GM13977 (cell line): Measurements from ENCODE around the gene SH3RF1.

ENCODE experiments used
- DNase-seq: peaks from one replicate; pipeline ENCODE4 v3.0.0; 2012; ENCODE audit warnings: low spot score
- CTCF ChIP-seq: IDR thresholded peaks from 2 replicates; pipeline ENCODE4 v1.5.1; 2012; ENCODE audit warnings: mild to moderate bottlenecking, control low read depth; ENCODE audit not compliant: insufficient read depth; ENCODE audit errors: extremely low read depth, missing control alignments
- in situ Hi-C: fragments of 300-500 bp; cut with MboI; formaldehyde crosslinking; loops from one replicate; pipeline ENCODE4 v1.12.0; 2022; ENCODE audit warnings: low sequenced_read_pairs, low pct_unique_long_range_greater_than_20kb, mixed read lengths, inconsistent platforms; ENCODE audit not compliant: unreplicated experiment

SH3RF1 gene

DNA sequence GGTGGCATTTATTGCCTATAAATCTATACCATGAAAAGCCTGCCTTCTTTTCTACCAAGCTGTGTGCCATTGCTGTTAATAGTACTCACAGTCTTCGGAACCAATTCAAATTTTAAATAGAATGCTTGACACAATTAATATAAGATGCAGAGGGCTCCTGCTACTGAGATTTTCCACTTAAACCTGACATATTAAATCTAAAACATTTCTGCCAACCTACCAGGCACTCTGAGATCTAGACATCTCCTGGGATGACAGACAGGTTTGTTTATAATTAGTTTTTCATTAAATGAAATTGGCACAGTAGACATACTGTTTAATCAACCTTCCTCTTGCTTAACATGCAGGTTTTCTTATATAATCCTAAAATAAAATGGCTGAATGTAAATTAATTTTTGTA lies 143.4 kb downstream of the SH3RF1 start:
- in situ Hi-C loops, result no loop called here
- DNase-seq, result no peak
- no peak for TF ChIP-seq CTCF

- in situ Hi-C loops, result no loop called here
- DNase-seq, result no peak
Observed at GRCh38 chr4:169124661-169125060, 146.1 kb downstream of the SH3RF1 start.

GRCh38 chr4:169122422-169122821 lies 148.3 kb downstream of the SH3RF1 start:
- no peak for TF ChIP-seq CTCF
- DNase-seq, result no peak
- in situ Hi-C loops, result no loop called here

More at GRCh38 chr4:169124661-169125060, 146.1 kb downstream of the SH3RF1 start:
- TF ChIP-seq CTCF, result no peak

DNA sequence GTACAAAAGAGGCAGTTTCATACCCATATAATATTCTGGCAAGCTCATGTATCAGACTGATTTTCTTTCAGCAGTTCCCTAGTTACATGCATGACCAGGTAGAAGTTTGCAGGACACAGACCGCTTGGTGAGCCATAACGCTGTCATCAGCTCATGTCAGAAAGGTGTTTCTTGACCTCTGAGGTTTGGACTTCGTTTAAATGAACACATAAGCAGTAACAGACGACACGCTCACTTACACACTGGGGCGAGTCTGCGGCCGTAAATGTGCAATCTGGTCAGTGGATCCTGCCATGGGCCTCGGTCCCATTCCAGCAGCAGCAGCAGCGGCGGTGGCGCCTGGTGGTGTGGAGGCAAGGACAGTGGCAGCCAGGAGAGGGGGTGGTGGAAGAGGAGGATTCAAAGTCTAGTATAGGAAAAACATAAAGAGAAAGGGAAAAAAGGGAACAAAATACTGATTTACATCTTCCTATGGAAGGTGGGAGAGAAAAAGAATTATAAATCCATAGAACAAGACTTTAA lies 148.8 kb downstream of the SH3RF1 start:
- in situ Hi-C loops, result no loop called here
- DNase-seq, result no peak
- TF ChIP-seq CTCF, result no peak

DNA sequence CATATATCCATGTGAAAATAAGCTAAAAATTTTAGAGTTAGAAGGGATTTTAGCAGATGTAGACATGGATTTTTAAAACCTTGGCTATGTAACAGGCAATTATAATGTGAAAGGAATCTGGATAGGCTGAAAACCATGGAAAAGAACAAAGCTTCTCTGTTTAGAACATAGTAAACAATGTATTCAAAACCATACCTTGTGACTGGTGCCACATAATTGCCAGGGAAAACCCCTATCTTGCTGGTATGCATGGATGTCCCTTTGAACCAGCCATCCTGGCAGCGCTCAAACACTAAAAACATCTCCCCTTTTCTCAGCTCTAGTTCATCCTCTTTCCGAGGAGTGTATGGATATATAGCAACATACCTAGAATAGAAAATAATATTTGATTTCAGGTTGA lies 150.1 kb downstream of the SH3RF1 start:
- in situ Hi-C loops, result no loop called here
- no peak for TF ChIP-seq CTCF
- DNase-seq, result no peak

GRCh38 chr4:169119536-169119935 lies 151.2 kb downstream of the SH3RF1 start:
- no peak for DNase-seq
- no peak for TF ChIP-seq CTCF
- in situ Hi-C loops, result no loop called here

DNA sequence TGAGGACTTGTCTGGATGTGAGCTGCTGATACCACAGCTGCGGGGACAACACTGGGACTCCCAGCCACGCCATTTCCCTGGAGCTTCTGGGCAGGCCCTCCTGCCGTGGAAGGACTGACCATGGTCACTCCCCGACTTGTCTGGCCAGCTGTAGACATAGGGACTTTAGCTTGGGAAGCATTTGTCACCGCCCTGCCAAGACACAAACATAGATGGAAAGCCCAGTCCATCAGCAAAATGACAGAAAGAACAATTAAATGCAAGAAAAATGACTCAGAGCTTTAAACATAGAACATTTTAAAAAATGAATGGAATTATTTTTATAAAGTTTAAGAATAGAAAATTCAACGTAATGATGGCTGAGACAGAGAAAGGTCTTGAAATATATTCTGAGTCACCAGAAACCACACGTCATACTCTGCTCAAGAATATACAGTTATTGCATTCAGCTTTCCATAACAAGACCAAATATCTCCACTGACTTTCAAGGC lies 153.1 kb downstream of the SH3RF1 start:
- DNase-seq, result no peak
- in situ Hi-C loops, result no loop called here
- TF ChIP-seq CTCF, result no peak
